NCI-H146 treated with DMSO at 0.1 percent for 48 hours (cell line): ENCODE measurements around the gene GIPC3.

Source experiments
- DNase-seq: peaks from one replicate; lab custom pipeline; 2025; ENCODE audit not compliant: unreplicated experiment; lab: John Stamatoyannopoulos, UW

GIPC3 gene

DNA sequence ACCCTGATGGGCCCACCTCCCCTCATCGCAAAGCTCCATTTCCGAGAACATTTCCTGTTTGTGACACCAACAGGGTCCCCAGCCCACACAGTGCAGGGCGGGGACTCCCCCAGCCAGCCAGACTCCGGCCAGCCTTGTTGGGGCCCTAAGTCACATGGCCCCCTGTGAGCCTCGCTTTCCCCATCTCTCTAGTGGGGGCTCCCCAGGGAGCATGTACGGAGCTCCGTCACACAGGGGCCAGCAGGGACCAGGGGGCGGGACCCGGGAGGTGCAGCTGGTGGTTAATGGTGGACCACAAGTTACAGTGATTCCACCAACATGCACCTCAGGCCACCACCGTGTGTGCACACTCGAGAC is 19.7 kb downstream of the GIPC3 start:
- no peak for DNase-seq

DNA sequence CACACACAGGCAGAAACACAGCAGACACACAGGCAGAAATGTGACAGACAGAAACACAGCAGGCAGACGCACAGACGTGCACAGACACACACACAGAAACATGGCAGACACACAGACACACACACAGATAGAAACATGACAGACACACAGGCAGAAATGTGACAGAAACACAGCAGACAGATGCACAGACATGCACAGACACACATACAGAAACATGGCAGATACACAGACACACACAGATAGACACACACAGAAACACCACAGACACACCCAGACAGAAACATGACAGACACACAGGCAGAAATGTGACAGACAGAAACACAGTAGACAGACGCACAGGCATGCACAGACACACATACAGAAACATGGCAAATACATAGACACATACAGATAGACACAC is 20.1 kb downstream of the GIPC3 start:
- DNase-seq = no peak

DNA sequence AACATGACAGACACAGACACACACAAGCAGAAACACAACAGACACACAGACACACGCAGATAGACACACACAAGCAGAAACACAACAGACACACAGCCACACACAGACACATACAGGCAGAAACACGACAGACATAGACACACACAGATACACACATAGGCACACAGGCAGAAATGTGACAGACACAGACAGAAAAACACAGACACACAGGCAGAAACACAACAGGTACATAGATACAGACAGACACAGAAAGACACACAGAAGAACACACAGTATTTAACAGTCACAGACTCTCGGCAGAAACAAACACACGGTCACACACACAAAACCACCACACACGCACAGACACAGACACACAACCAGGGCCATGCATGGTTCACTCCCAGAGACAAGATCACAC is 20.5 kb downstream of the GIPC3 start:
- no peak for DNase-seq

DNA sequence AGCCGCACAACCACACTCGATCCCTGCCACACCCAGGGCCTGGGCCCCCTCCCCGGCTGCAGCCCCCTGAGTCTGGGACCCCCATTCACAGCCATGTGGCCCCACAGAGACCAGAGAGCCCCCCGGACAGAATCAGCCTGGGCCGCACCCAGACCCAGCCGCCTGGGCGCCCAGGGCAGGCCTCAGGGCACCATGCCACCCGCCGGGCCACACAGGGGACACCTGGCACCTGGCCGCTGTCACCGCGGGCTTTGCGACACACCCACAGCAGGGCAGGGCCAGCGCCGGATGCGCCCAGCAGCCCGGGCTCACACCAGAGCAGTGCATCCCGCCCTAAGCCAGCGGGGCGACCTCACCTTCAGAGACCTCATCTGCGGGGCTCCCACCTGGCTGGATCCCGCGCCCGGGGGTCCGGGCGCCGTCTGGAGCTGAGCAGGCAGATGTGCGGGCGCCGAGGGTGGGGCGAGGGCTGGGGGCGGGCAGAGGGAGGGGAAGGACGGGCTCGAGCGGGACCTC is 21.0 kb downstream of the GIPC3 start:
- DNase-seq = peak; percentile 13

DNA sequence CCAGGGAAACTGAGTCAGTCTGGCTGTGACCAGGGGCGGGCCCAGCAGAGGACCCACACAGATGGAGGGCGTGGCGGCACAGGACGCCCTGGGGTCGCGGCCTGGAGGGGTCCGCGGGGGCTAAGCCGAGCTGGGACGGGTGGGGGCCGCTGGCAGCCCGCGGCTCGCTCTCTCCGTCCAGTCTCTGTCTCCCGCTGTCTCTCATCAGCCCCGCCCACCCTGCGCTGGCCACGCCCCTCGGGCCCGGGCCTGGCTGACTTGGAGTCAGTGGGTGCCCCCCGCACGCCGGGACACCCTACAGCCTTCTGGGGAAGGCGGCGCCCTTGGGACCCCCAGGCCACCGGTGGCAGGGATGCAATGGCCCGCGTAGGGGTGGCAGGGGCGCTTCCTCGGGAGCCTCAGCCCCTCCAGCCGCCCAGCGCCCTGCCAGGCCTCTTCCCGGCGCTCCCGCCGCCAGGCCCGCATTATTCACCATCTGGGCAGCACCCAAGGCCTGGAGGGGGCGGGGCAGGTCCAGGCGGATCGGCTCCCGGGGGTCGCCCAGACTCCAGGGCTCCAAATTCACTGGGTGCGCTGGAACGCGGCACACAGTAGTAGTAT is 21.5 kb downstream of the GIPC3 start, which contains the start of gene TBXA2R:
TBXA2R (minus strand) TSS at position 186 of the 600 bp plus-strand sequence. CDS start 6,241 bp downstream, outside the sequence.
- DNase-seq = peak; percentile 5

DNA sequence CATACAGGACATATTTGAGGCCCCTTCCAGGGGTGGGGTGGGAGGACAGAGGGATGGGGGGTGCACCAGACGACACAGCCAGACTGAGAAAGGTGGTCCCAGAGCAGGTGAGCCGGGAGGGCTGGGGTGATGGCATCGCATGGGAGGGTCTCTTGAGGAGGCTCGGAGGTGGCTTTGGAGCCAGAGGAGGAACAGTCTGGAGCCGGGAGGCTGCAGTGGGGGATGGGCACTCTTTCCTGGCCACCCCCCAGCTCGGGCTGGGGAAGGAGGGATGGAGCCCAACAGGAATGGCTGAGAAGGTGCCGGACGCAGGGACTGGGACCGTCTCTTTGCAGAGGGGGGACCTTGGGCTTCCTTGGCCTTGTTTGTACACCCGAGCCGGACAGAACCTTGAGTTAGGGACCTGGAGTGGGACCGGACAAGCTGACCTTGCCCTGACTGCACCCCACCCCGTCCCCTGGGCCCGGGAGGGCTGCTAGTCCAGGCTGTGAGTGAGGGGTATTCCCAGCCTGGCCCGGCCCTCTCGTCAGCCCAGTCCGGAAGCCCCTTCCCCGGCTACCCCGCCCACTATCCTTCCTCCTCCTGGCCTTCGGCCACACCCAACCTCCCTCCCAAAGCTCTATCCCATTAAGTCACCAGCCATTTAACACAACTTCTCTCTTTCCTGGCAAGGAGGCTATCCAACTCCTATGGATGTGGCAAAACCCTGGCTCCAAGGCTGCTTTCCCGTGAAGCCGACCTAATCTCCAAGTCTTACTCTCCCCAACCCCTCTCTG is 22.2 kb downstream of the GIPC3 start:
- no peak for DNase-seq

DNA sequence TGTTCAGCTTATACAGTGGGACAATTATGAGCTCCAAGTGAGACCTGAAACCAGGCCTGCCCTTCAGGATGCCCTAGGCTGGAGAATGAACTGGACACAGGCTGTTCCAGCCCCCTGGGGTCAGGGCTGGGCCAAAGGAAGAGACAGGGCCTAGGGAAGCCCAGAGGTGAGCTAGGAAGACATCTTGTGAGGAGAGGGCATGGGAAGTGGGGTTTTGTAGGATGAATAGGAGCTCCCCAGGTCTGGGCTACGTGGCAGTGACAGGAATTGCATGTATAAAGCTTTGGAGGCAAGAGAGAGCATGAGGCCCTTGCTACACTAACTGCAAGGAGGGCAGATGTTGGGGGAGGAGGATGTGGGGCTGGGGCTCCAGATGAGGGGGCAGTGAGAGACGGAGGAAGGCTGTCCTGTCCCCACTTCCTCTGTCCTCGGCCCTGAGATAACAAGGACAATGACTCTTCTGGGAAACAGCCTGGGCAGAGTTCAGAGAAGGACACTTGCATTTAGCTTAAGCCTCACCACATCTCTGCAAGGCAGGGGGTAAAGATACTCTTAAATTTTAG is 22.9 kb downstream of the GIPC3 start:
- DNase-seq = no peak

DNA sequence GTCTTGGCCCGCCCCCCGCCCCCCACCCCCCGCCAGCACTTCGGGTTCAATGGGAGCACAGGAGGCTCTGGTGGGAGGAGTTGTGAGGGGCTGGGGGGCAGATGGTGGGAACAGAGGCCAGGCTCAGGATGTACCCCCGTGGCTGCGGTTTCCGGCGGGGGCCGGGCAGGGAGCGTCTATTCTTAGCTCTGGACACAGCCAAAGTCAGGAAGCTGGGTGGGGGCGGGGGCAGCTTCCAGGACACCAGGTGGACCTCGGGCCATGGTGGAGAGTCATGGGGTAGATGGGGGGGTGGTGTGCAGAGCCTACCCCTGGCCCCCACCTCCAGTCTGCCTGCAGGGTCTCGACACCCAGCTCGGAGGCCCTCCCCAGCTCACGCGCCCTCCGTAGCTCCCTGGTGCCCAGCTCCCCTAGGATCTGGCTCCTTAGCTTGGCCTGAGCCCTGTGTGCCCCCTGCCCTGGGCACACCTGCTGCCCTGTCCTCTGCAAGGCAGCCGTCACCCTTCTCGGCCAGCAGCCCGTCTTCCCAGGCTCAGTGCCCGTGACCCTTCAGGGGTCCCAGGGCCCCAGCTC is 23.6 kb downstream of the GIPC3 start:
- no peak for DNase-seq

DNA sequence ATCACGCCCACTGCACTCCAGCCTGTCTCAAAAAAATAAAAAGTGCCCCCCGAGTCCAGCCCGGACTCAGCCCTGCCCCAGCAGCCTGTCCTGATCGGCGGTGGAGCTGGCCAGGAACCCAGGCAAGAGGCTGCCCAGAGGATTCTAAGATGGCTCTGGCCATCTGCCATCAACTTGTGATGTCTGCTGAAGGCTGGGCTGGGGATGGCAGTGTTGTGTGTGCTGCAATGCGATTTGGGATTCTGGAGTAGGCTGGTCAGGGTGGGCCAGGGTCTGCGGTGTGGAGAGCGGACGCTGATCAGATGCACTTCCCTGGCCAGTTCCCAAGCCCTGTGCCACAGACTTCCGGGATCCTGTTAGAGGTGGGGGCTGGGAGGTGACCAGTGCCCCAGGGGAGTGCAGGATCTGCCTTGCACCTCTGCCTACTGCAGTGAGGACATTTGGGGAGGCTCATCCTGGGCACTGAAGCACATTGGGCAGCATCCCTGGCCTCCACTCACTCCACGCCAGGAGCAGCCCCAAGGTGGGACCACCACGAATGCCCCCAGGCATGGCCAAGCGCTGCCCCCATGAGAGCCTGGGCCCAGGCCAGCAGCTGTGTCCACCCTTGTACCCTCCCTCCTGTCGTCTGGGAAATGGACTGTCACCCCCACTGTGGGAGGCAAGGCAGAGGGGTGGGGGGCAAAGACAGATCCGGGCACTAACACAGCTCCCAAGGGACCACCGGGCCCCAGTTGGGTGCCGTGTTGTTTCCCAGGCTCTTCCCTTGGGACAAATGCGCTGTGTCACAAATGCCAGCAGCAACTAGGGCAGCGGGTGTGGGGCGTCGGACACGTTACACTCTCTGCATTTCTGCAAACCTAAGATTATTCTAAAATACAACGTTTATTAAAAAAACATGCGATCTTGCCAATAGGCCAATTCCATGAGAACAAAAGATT is 24.8 kb downstream of the GIPC3 start:
- no peak for DNase-seq

DNA sequence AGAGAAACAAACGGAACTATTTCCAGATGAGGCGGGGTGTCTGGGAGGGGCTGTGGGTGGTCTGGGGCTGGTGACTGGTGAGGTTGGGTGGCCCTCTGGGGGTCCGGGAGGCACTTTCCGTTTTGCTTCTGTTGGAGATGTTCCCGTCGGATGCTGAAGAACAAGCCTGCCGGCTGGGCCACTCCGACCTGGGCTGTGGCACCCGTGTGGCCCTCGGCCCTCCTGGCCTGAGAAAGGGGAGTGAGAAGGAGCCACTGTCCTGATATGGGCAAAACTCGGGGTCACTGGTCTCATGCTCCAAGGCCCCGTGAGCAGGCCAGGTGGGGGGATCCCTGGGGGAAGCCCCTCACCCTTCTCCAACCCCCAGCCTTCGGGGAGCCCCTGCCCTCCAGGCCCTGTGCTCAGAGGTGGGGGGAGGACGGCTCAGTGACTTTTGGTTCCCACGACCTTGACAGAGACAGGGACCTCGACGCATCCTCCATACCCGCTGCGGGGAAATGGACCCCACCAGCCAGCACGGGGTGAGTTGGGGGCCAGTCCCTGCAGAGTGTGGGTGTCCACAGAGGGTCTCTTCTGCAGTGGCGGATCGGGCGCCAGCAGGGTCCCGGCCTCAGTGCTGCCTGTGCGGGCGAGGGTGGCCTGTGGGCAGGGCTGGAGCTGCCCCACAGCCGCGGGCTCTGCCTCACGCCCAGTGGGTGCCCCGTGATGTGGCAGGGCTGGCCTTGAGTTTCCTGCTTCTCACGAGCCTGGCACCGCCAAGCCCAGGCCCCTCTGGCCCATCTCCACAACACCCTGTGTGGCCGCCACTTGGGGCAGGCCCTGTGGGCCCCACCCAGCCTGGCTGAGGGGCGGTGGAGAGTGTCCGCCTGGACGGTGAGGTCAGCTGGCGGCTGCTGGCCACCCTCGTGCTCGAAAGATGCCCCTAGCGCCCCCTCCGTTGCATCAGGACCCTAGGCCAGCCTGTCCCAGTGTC is 25.8 kb downstream of the GIPC3 start:
- DNase-seq = no peak

DNA sequence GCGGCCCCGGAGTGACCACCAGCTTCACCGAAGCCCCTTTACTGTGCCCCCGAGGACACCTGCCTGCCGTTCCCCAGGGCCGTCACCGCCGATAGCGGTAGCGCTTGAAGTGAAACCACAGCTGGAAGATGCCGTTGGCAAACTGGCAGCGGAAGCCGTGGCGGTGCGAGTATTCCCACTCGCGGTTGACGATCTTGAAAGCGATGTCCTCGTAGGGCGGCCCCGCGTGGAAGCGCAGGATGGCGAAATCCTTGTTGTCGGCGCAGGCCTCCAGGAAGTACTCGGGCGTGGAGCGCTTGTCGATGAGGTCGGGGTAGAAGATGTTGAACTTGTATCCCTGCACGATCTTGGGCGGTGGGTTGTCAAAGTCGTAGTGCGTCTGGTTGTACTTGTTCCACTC is 26.6 kb downstream of the GIPC3 start:
- DNase-seq = no peak

DNA sequence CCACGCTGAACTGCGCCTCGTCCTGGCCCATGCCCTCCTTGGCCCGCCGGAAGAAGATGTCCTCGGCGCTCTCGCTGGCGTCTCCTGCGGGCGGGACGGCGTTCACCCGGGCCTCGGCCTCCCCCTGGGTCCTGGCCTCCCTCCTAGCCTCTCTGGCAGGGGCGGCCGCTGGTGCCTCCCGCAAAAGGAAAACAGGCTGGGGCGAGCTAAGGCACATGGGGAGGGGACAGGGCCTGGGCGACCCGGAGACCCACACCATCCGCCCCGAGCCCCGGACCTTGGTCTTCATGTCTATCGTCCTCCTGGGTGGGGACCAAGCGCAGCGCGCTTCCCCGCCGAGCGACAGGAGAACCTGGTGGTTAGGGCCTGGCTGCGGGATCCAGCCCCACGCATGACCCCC is 27.1 kb downstream of the GIPC3 start:
- DNase-seq = no peak

DNA sequence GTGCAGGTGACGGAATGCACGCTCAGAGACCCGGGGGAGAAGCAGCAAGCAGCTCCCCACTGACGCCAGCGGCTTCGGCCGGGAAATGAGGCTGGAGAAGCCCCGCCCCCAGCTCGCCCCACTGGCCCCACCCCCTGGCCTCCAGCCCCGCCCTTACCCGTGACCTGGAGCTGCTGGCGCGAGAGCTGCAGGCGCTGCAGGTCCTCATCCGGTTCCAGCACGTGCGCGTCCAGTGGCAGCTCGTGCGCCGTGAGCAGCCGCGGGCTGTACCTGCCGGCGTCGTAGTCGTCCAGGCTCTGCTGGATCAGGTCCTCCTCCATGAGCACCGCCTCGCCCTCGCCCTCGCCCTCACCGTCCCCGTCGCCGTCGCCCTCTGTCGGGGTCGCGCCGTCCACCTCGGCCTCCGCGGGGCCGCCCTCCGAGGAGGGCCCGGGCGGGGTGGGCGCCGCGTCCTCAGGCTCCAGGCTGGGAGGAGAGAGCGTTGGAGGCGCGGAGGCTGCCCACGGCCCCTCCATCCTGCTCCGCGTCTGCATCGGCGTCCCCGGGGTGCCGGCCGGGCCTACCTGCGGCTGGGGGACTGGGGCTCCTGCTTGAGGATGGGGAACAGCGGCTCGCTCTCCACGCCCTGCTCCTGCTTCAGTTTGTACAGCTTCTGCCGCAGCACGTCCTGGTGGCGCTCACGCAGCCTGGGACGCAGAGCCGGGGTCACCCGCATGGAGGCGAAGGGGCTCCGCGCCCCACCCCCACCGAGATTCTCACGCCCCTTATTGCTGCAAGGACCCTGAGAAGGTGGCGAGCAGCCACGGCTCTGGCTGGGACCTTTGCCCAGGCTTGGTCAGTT is 27.8 kb downstream of the GIPC3 start:
- no peak for DNase-seq

DNA sequence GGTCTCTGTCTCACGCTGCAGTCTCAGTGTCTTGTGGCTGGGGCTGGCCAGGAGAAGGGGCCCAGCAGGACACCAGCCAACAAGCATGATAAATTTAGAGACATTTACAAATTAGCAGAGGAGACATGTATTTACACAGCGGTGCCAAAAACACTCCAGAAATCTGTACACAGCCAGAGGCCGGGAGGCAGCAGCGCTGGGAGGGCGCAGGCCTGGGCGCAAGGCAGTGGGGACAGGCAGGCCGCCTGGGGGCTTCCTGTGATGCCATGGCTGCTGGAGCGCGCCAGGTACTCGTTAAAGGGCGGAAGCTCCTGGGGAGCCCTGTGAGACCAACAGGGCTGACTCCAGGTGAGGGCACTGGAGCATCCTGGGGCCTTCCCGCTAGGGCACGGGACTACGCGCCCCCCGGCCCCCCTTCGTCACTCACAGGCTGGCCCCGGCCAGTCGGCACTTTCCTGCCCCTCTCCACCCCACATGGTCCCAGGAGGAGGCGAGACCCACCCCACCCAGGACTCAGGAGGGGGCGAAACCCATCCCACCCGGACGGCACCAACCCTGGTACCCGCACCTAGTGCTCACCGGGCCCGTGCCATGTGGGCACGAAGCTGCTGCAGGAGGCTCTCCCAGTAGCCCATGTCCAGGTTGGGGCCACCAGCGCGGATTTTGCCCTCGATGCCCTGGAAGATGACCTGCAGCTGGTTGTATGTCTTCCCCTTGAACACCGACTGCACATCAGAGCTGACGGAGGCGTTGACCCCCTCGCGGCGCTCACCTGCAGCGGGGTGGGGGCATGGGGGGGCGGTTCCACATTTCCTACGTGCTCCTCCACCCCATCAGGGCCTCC is 28.8 kb downstream of the GIPC3 start:
- no peak for DNase-seq

DNA sequence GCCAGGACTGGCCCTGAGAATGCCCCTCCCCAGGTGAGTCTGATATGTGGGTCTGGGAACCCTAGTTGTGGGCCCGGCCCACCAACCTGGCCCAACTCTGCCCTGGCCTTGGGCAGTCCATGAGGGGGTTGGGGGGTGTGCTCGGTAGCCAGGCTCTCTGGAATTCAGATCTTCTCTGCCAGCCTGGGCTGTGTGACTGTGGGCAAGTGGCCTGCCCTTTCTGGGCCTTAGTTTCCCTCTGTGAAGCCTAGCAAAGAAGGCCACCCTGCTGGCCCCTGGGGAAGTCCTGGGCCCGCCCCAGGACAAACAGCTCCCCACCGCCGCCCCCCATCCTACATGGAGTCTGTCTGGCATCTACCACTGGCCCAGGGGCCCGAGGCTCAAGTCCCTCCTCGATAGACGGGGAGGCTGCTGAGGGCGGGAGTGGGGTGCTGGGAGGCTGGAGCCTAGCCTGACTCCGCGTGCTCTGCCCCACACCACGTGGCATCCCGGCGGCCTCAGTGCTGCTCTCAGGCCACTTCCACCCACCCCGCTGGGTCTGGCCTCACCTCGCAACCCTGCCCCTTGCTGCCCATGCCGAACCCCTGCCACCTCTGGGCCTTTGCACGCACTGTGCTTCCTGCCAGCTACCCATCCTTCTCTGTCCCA is 29.7 kb downstream of the GIPC3 start:
- DNase-seq = no peak

DNA sequence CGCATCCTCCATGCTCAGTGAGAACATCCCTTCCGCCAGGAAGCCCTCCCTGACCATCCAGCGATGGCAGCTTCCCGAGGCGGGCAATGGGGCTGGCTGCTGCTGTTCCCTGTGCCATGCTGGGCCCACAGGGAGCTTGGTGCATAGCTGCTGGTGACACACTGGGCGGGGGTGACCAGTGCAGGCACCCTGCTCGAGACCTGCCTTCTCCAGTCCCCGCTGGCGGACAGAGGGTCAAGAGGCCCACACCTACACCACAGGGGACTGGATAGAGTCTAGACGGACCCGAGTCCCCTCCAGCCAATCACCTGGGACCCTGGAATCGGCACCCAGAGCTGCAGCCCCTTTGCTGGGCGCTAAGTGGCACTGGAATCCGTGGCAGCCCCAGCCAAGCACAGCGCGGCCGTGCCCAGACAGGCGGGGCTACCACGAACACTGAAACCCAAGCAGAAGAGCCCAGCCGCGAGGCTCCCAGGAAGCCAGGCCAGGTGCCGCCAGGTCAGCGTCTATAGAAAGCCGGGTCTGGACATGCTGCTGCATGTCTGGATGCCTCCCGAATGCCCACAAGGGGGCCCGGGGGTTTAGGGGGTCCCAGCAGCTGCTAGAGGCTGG is 30.4 kb downstream of the GIPC3 start:
- no peak for DNase-seq

DNA sequence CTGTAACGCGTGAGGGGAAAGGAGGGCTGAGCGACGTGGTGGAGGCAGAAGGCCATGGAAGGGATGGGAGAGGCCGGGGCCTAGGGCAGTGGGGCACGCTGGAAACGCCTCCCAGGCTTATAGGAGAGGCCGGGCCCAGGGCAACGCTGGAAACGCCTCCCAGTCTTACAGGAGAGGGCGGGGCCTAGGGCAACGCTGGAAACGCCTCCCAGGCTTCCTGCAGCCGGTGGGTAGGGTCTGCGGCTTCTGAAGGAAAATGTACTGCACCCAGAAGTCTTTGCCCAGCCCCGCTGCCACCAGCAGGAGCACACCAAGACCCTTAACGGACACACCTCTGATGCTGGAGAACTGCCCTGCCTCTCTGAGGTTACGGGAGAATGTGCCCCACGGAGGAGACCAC is 32.2 kb downstream of the GIPC3 start:
- DNase-seq = no peak
